ENCODE data around the gene AR.

Gene AR

DNA sequence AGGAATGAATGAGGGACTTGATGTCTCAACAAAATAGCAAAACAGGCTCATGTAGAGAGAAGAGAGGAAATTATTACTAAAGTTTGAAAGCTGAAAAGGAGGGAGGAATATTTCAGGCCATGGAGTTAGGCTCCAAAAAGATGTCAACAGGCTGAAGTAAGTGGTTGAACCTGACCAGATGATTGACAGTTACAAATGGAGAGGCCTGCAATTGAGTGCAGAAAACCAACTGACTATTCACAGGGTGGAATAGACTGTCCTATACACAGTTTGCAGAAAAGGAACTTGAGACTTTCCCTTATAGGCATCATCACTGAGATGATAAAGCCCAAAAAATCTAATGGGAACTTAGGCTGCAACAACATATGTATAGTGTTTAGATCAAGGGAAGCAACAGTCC, 233.3 kb downstream of the AR start:
- no peak overlapping the region for H3K4me3 ChIP-seq (ENCODE audit: low read depth, low read length)
- no peak for DNase-seq (ENCODE audit: low read depth, low spot score)
- TF ChIP-seq, protein P1, sequence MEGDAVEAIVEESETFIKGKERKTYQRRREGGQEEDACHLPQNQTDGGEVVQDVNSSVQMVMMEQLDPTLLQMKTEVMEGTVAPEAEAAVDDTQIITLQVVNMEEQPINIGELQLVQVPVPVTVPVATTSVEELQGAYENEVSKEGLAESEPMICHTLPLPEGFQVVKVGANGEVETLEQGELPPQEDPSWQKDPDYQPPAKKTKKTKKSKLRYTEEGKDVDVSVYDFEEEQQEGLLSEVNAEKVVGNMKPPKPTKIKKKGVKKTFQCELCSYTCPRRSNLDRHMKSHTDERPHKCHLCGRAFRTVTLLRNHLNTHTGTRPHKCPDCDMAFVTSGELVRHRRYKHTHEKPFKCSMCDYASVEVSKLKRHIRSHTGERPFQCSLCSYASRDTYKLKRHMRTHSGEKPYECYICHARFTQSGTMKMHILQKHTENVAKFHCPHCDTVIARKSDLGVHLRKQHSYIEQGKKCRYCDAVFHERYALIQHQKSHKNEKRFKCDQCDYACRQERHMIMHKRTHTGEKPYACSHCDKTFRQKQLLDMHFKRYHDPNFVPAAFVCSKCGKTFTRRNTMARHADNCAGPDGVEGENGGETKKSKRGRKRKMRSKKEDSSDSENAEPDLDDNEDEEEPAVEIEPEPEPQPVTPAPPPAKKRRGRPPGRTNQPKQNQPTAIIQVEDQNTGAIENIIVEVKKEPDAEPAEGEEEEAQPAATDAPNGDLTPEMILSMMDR (IDR thresholded peaks at IDR 0.05; ENCODE audit: insufficient read depth, low read length, missing control alignments) = no peak
- POLR2A ChIA-PET = no interaction called here
- CTCF ChIA-PET = no interaction called here

DNA sequence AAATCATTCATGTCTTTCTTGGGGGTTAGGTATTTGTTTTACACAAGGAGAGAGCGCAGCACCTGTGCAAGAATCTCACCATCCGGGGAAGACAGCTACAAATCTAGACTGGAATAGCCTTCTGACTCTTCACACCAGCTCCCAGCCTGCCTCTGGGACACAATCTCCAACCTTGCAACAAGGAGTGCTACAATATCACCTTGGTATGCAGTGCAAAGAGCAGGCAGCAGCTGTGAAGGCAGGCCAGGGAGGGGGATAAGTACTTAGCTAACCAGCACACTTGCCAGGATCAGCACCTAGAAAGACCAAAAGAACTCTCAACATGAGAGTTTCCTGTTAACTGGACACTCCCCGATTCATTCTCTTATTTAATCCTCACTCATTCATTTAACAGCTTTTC, 235.3 kb downstream of the AR start:
- H3K4me3 ChIP-seq (ENCODE audit: low read depth, low read length) = no peak overlapping the region
- POLR2A ChIA-PET = no interaction called here
- TF ChIP-seq, protein P1 (IDR thresholded peaks at IDR 0.05; ENCODE audit: insufficient read depth, low read length, missing control alignments) = no peak
- no peak for DNase-seq (ENCODE audit: low read depth, low spot score)
- CTCF ChIA-PET = no interaction called here
